CD4-positive, alpha-beta memory T cell (primary cell): ENCODE measurements around the gene ZSCAN12. TPM values are rescaled to one million over a fixed set of nuclear protein-coding genes. Genes with fewer than 3 reads are reported as not detected.

Source experiments
- CTCF ChIA-PET: fragments of 350-600 bp; sonication (Branson Sonifier 250); formaldehyde crosslinking; loops from one replicate; lab custom pipeline; 2021; ENCODE audit warnings: inconsistent platforms; ENCODE audit not compliant: partially characterized antibody; lab: Charles Lee
- POLR2A ChIA-PET: fragments of 350-600 bp; sonication (Branson Sonifier 250); formaldehyde crosslinking; loops from one replicate; lab custom pipeline; 2021; ENCODE audit not compliant: partially characterized antibody; lab: Charles Lee
- DNase-seq, 5 donors: peaks; one replicate each; pipeline versions ENCODE4 v3.0.0 to v3.0.0-alpha.2; 2020 to 2022; ENCODE audit warnings: mixed read lengths in 1 of 5
- H3K27ac ChIP-seq: one replicate; pipeline ENCODE4 v1.7.0; 2013; ENCODE audit warnings: low read depth, low read length
- H3K27me3 ChIP-seq: 2 replicates; pipeline ENCODE4 v1.7.0; 2013; ENCODE audit warnings: mild to moderate bottlenecking, low read length, moderate library complexity; ENCODE audit not compliant: insufficient read depth
- H3K36me3 ChIP-seq: 2 replicates; pipeline ENCODE4 v1.7.0; 2013; ENCODE audit warnings: mild to moderate bottlenecking, low read length, moderate library complexity; ENCODE audit not compliant: insufficient read depth
- H3K4me1 ChIP-seq: 2 replicates; pipeline ENCODE4 v1.7.0; 2013; ENCODE audit warnings: mild to moderate bottlenecking, low read length, moderate library complexity; ENCODE audit not compliant: insufficient read depth
- H3K4me3 ChIP-seq, 2 donors: one replicate each; pipeline ENCODE4 v1.7.0; 2013; ENCODE audit warnings: low read length in 2 of 2, mild to moderate bottlenecking in 1 of 2
- H3K9me3 ChIP-seq, 2 donors: one replicate each; pipeline ENCODE4 v1.7.0; 2013; ENCODE audit warnings: low read length in 2 of 2, control low read depth in 1 of 2; ENCODE audit not compliant: control insufficient read depth in 1 of 2
- H3K27ac Mint-ChIP-seq, 7 donors: one replicate each; pipeline ENCODE4 v1.8.0; 2020 to 2021; ENCODE audit warnings: mixed read lengths in 7 of 7, mild to moderate bottlenecking in 6 of 7, inconsistent platforms in 3 of 7, moderate library complexity in 3 of 7
- H3K27me3 Mint-ChIP-seq, 2 donors: one replicate each; pipeline ENCODE4 v1.8.0; 2020 to 2021; ENCODE audit warnings: mixed read lengths in 2 of 2
- H3K36me3 Mint-ChIP-seq, 2 donors: one replicate each; pipeline ENCODE4 v1.8.0; 2020 to 2021; ENCODE audit warnings: mixed read lengths in 2 of 2, inconsistent platforms in 1 of 2, mild to moderate bottlenecking in 1 of 2
- H3K4me1 Mint-ChIP-seq, 4 donors: one replicate each; pipeline ENCODE4 v1.8.0; 2020 to 2021; ENCODE audit warnings: mixed read lengths in 4 of 4, mild to moderate bottlenecking in 1 of 4
- H3K4me3 Mint-ChIP-seq, 8 donors: one replicate each; pipeline ENCODE4 v1.8.0; 2020 to 2021; ENCODE audit warnings: mixed read lengths in 8 of 8, mild to moderate bottlenecking in 7 of 8, moderate library complexity in 6 of 8, inconsistent platforms in 3 of 8
- H3K9me3 Mint-ChIP-seq, 8 donors: one replicate each; pipeline ENCODE4 v1.8.0; 2020 to 2021; ENCODE audit warnings: mixed read lengths in 8 of 8, mild to moderate bottlenecking in 5 of 8, inconsistent platforms in 3 of 8, moderate library complexity in 1 of 8
- intact Hi-C: fragments of 100-400 bp; cut with micrococcal nuclease; formaldehyde crosslinking; loops from one replicate; pipeline ENCODE4 v1.15.1; 2023
- polyA plus RNA-seq, 2 donors: library from polyadenylated mRNA; unstranded; fragments of 300-500 nt; fragmentation: Illumina TruSeq; gene quantifications; one replicate each; pipeline ENCODE4 v1.2.3, GENCODE V29; 2021
- total RNA-seq, 2 experiments: library from RNA; stranded (reverse); gene quantifications; one replicate each; pipeline ENCODE4 v1.2.3, GENCODE V29; 2021

Gene ZSCAN12
- total and polyA plus RNA-seq, 4 experiments from 2014 or later = 0.70 to 8.3 (median 4.7) TPM

GRCh38 chr6:28340310-28341095, 59.0 kb downstream of the ZSCAN12 start:
- intact Hi-C loops = no loop called here
- Histone ChIP-seq H3K4me1 (peaks cover 11% of the 10 kb centered on the region), H3K36me3 (no peaks in the 10 kb centered on the region), H3K4me3 (no peak overlapping the region), H3K9me3 (no peaks in the 10 kb centered on the region), H3K27ac (no peak overlapping the region), H3K27me3 (no peaks in the 10 kb centered on the region)
- H3K27ac Mint-ChIP-seq = no peak overlapping the region
- peak overlapping the region in 1 of 8 donors; percentile 12 for H3K4me3 Mint-ChIP-seq
- peaks cover 11 to 18% of the 10 kb centered on the region in 2 donors for H3K27me3 Mint-ChIP-seq
- POLR2A ChIA-PET = interaction anchor here (1.3 kb wide), 1 partner anchor 73 kb away, joined by 3 read pairs; the partner anchor contains the start of gene ZSCAN26
- no peaks in the 10 kb centered on the region for H3K4me1 Mint-ChIP-seq
- DNase-seq = no peak
- H3K36me3 Mint-ChIP-seq = no peaks in the 10 kb centered on the region
- CTCF ChIA-PET = interaction anchor here (2.6 kb wide), 1 partner anchor 16 kb away, joined by 9 read pairs; no protein-coding TSS in a partner anchor
- H3K9me3 Mint-ChIP-seq = peaks cover 0 to 12% (median 7%) of the 10 kb centered on the region in 8 donors

GRCh38 chr6:28337121-28337520, 62.4 kb downstream of the ZSCAN12 start:
- peaks cover 0 to 12% (median 8%) of the 10 kb centered on the region in 8 donors for H3K9me3 Mint-ChIP-seq
- H3K36me3 Mint-ChIP-seq = no peaks in the 10 kb centered on the region
- H3K4me3 Mint-ChIP-seq = no peak overlapping the region
- Histone ChIP-seq H3K9me3 (no peaks in the 10 kb centered on the region), H3K4me1 (peaks cover 17% of the 10 kb centered on the region), H3K36me3 (no peaks in the 10 kb centered on the region), H3K4me3 (peak overlapping the region; percentile 61 to 85), H3K27ac (no peak overlapping the region), H3K27me3 (no peaks in the 10 kb centered on the region)
- ChIA-PET CTCF (interaction anchor here (1.0 to 3.5 kb wide), 3 partner anchors 19 to 442 kb away, joined by 3 to 20 read pairs (median 5); no protein-coding TSS in a partner anchor), POLR2A (interaction anchor here (1.0 to 2.8 kb wide), 7 partner anchors 9 to 444 kb away, joined by 3 to 27 read pairs (median 5); partner anchors contain the start of genes ZKSCAN8 and ZSCAN26)
- H3K27me3 Mint-ChIP-seq = peaks cover 0 to 3% of the 10 kb centered on the region in 2 donors
- H3K27ac Mint-ChIP-seq = no peak overlapping the region
- intact Hi-C loops = loop anchor here (5.0 kb wide), 1 partner anchor 865 kb away; the partner anchor contains the start of gene ZNF184
- DNase-seq = no peak
- peaks cover 0 to 4% (median 3%) of the 10 kb centered on the region in 4 donors for H3K4me1 Mint-ChIP-seq

GRCh38 chr6:28336284-28337120, 63.0 kb downstream of the ZSCAN12 start:
- no peaks in the 10 kb centered on the region for H3K9me3 ChIP-seq
- H3K36me3 Mint-ChIP-seq = no peaks in the 10 kb centered on the region
- CTCF ChIA-PET = interaction anchor here (1.3 to 3.5 kb wide), 3 partner anchors 19 to 563 kb away, joined by 3 to 20 read pairs (median 5); partner anchors contain the start of gene ZSCAN26
- H3K4me3 ChIP-seq = peak overlapping the region; percentile 61 to 85
- DNase-seq = peak; percentile 23 to 58 (median 26)
- no peaks in the 10 kb centered on the region for H3K27me3 ChIP-seq
- no peak overlapping the region for H3K4me3 Mint-ChIP-seq
- peak overlapping the region; percentile 87 for H3K27ac ChIP-seq
- intact Hi-C loops = loop anchor here (1.0 to 5.0 kb wide), 2 partner anchors 84 to 864 kb away; partner anchors contain the start of genes ZKSCAN4 and ZNF184
- no peak overlapping the region for H3K27ac Mint-ChIP-seq
- H3K27me3 Mint-ChIP-seq = peaks cover 0 to 3% of the 10 kb centered on the region in 2 donors
- H3K9me3 Mint-ChIP-seq = peaks cover 0 to 12% (median 7%) of the 10 kb centered on the region in 8 donors
- H3K36me3 ChIP-seq = no peaks in the 10 kb centered on the region
- POLR2A ChIA-PET = interaction anchor here (1.0 to 2.8 kb wide), 15 partner anchors 9 to 857 kb away, joined by 3 to 27 read pairs (median 6); partner anchors contain the start of genes ZKSCAN3, ZKSCAN4, ZKSCAN8 and ZSCAN26
- H3K4me1 Mint-ChIP-seq = peaks cover 0 to 4% (median 3%) of the 10 kb centered on the region in 4 donors
- H3K4me1 ChIP-seq = peaks cover 17% of the 10 kb centered on the region

GRCh38 chr6:28335564-28336283, 63.8 kb downstream of the ZSCAN12 start, which contains the start of gene ZSCAN31:
Gene ZSCAN31, minus strand, starts transcription at chr6:28336148. Its CDS starts 6,465 bp downstream, at chr6:28329683.
- peak within 1 kb of the TSS in 1 of 7 donors; percentile 68 for H3K27ac Mint-ChIP-seq

GRCh38 chr6:28335040-28335563, 64.4 kb downstream of the ZSCAN12 start:
- CTCF ChIA-PET = interaction anchor here (0.9 to 3.5 kb wide), 6 partner anchors 12 to 562 kb away, joined by 3 to 20 read pairs (median 4); partner anchors contain the start of gene ZSCAN26
- POLR2A ChIA-PET = interaction anchor here (0.6 to 2.8 kb wide), 18 partner anchors 13 to 856 kb away, joined by 3 to 27 read pairs (median 5); partner anchors contain the start of genes ZKSCAN3, ZKSCAN4, ZKSCAN8 and ZSCAN26
- peaks cover 17% of the 10 kb centered on the region for H3K4me1 ChIP-seq
- no peaks in the 10 kb centered on the region for H3K36me3 ChIP-seq
- Mint-ChIP-seq H3K27me3 (no peaks in the 10 kb centered on the region), H3K36me3 (no peaks in the 10 kb centered on the region), H3K9me3 (peaks cover 0 to 4% (median under 1%) of the 10 kb centered on the region in 8 donors), H3K27ac (peak overlapping the region in 1 of 7 donors; percentile 68), H3K4me3 (peak overlapping the region in 1 of 8 donors; percentile 34), H3K4me1 (peaks cover 0 to 4% (median 3%) of the 10 kb centered on the region in 4 donors)
- peak overlapping the region; percentile 87 for H3K27ac ChIP-seq
- intact Hi-C loops = loop anchor here (1.0 to 5.0 kb wide), 4 partner anchors 14 to 863 kb away; partner anchors contain the start of genes ZKSCAN3, ZNF184 and ZSCAN26
- H3K4me3 ChIP-seq = peak overlapping the region; percentile 61 to 85
- H3K9me3 ChIP-seq = no peaks in the 10 kb centered on the region
- DNase-seq = no peak
- H3K27me3 ChIP-seq = no peaks in the 10 kb centered on the region

More at GRCh38 chr6:28335564-28336283, 63.8 kb downstream of the ZSCAN12 start, which contains the start of gene ZSCAN31:
- no peaks in the 10 kb centered on the region for H3K27me3 ChIP-seq
- Mint-ChIP-seq H3K9me3 (peaks cover 0 to 9% (median 5%) of the 10 kb centered on the region in 8 donors), H3K4me1 (peaks cover 0 to 4% (median 3%) of the 10 kb centered on the region in 4 donors), H3K36me3 (no peaks in the 10 kb centered on the region), H3K27me3 (peaks cover 0 to 3% of the 10 kb centered on the region in 2 donors), H3K4me3 (peak within 1 kb of the TSS in 1 of 8 donors; percentile 34)
- H3K36me3 ChIP-seq = no peaks in the 10 kb centered on the region
- ChIA-PET POLR2A (interaction anchor here (0.6 to 2.8 kb wide), 21 partner anchors 10 to 857 kb away, joined by 3 to 27 read pairs (median 5); partner anchors contain the start of genes ZKSCAN3, ZKSCAN4, ZKSCAN8 and ZSCAN26), CTCF (interaction anchor here (0.9 to 3.5 kb wide), 6 partner anchors 11 to 563 kb away, joined by 3 to 20 read pairs (median 4); partner anchors contain the start of gene ZSCAN26)
- peaks cover 17% of the 10 kb centered on the region for H3K4me1 ChIP-seq
- intact Hi-C loops = loop anchor here (1.0 to 5.0 kb wide), 5 partner anchors 14 to 863 kb away; partner anchors contain the start of genes ZKSCAN3, ZKSCAN4, ZNF184 and ZSCAN26
- no peaks in the 10 kb centered on the region for H3K9me3 ChIP-seq
- DNase-seq = peak; percentile 77 to 93 (median 81)
- H3K27ac ChIP-seq = peak within 1 kb of the TSS; percentile 87
- H3K4me3 ChIP-seq = peak within 1 kb of the TSS; percentile 61 to 85
